B cell (primary cell): ENCODE measurements around the gene PHACTR2. TPM values are rescaled to one million over a fixed set of nuclear protein-coding genes. Genes with fewer than 3 reads are reported as not detected.

Experiments
- ATAC-seq: fragments of 200-7000 bp; cut with Tn5 transposase; one replicate; pipeline ENCODE4 v1.10.0; 2021; ENCODE audit warnings: low read depth, mild to moderate bottlenecking, moderate number of reproducible peaks, moderate library complexity
- CTCF ChIA-PET: fragments of 350-600 bp; sonication (Branson Sonifier 250); formaldehyde crosslinking; loops from one replicate; lab custom pipeline; 2021; ENCODE audit warnings: antibody characterized with exemption, inconsistent platforms; lab: Charles Lee
- POLR2A ChIA-PET: fragments of 350-600 bp; sonication (Branson Sonifier 250); formaldehyde crosslinking; loops from one replicate; lab custom pipeline; 2021; ENCODE audit warnings: antibody characterized with exemption; lab: Charles Lee
- DNase-seq: peaks from one replicate; pipeline ENCODE4 v3.0.0; 2013
- H2AFZ ChIP-seq: 2 replicates; pipeline ENCODE4 v1.6.1; 2012; ENCODE audit warnings: mild to moderate bottlenecking, low read depth, low read length; ENCODE audit not compliant: insufficient read depth, poor library complexity, severe bottlenecking
- H3K27ac ChIP-seq, 2 donors: 1 replicate in 1 of 2; 2 replicates in 1 of 2; pipeline ENCODE4 v1.5.1; 2012 to 2013; ENCODE audit warnings: low read length in 2 of 2, mild to moderate bottlenecking in 2 of 2, moderate library complexity in 1 of 2
- H3K27me3 ChIP-seq, 4 experiments: fragments of 200-600 bp in 1 of 4; sonication (generic) in 1 of 4; replicated peaks in 1 of 4; 1 replicate in 2 of 4; 2 replicates in 2 of 4; pipeline versions ENCODE4 v1.6.1 to v1.7.0; 2013 to 2016; ENCODE audit warnings: low read length in 3 of 4, mild to moderate bottlenecking in 2 of 4, mixed read lengths in 1 of 4, moderate library complexity in 1 of 4; ENCODE audit not compliant: insufficient read depth in 4 of 4, control insufficient read depth in 3 of 4; ENCODE audit errors: control extremely low read depth in 1 of 4
- H3K36me3 ChIP-seq, 2 experiments: replicated peaks in 1 of 2; 1 replicate in 1 of 2; 2 replicates in 1 of 2; pipeline versions ENCODE4 v1.6.1 to v1.7.1; 2013; ENCODE audit warnings: low read length in 1 of 2; ENCODE audit not compliant: insufficient read depth in 2 of 2, control insufficient read depth in 1 of 2; ENCODE audit errors: control extremely low read depth in 1 of 2, extremely low read depth in 1 of 2
- H3K4me1 ChIP-seq, 2 donors: fragments of 200-600 bp in 1 of 2; sonication (generic) in 1 of 2; 1 replicate in 1 of 2; 2 replicates in 1 of 2; pipeline versions ENCODE4 v1.5.1 to v1.6.1; 2013 to 2017; ENCODE audit warnings: low read length in 2 of 2; ENCODE audit not compliant: control insufficient read depth in 2 of 2, insufficient read depth in 2 of 2
- H3K4me2 ChIP-seq: replicated peaks from 2 replicates; pipeline ENCODE3; 2012; ENCODE audit warnings: mild to moderate bottlenecking, low read depth, low read length; ENCODE audit not compliant: poor library complexity, severe bottlenecking
- H3K4me3 ChIP-seq, 5 experiments: fragments of 200-600 bp in 1 of 5; sonication (generic) in 1 of 5; 1 replicate in 3 of 5; 2 replicates in 2 of 5; pipeline versions ENCODE4 v1.5.1 to v1.7.0; 2011 to 2016; ENCODE audit warnings: low read length in 4 of 5, mild to moderate bottlenecking in 4 of 5, low read depth in 2 of 5, control low read depth in 1 of 5, moderate library complexity in 1 of 5; ENCODE audit not compliant: insufficient read depth in 1 of 5; ENCODE audit errors: control extremely low read depth in 1 of 5, extremely low read depth in 1 of 5
- H3K79me2 ChIP-seq: fragments of 200-600 bp; sonication (generic); one replicate; pipeline ENCODE4 v1.6.0; 2016; ENCODE audit warnings: low read length; ENCODE audit not compliant: control insufficient read depth, insufficient read depth
- H3K9ac ChIP-seq: fragments of 200-600 bp; sonication (generic); 2 replicates; pipeline ENCODE4 v1.6.1; 2017; ENCODE audit warnings: mild to moderate bottlenecking, low read length, moderate library complexity
- H3K9me3 ChIP-seq, 3 donors: one replicate each; pipeline versions ENCODE4 v1.6.1 to v1.7.1; 2013; ENCODE audit warnings: low read length in 2 of 3; ENCODE audit not compliant: control insufficient read depth in 2 of 3, insufficient read depth in 1 of 3; ENCODE audit errors: control extremely low read depth in 1 of 3
- H4K20me1 ChIP-seq: 2 replicates; pipeline ENCODE4 v1.6.0; 2012; ENCODE audit warnings: mild to moderate bottlenecking, low read length; ENCODE audit not compliant: insufficient read depth, control insufficient read depth, poor library complexity, severe bottlenecking
- H3K27ac Mint-ChIP-seq: one replicate; pipeline ENCODE4 v1.8.0; 2021; ENCODE audit warnings: mixed read lengths
- H3K27me3 Mint-ChIP-seq: one replicate; pipeline ENCODE4 v1.8.0; 2021; ENCODE audit warnings: mixed read lengths
- H3K4me1 Mint-ChIP-seq: one replicate; pipeline ENCODE4 v1.8.0; 2021; ENCODE audit warnings: mixed read lengths
- H3K4me3 Mint-ChIP-seq: one replicate; pipeline ENCODE4 v1.8.0; 2021; ENCODE audit warnings: mixed read lengths
- H3K9me3 Mint-ChIP-seq: one replicate; pipeline ENCODE4 v1.8.0; 2022; ENCODE audit warnings: mixed read lengths; ENCODE audit not compliant: insufficient read depth
- EZH2 ChIP-seq: IDR thresholded peaks from 2 replicates; pipeline ENCODE4 v1.6.1; 2012; ENCODE audit warnings: borderline replicate concordance, low read depth, mild to moderate bottlenecking, moderate library complexity, low read length; ENCODE audit not compliant: insufficient read depth, poor library complexity, severe bottlenecking
- whole genome bisulfite sequencing: methylation state at CpG from one replicate; pipeline ENCODE4 v1.1.5; 2013; ENCODE audit warnings: missing lambda C conversion rate; ENCODE audit not compliant: insufficient coverage; 5-methylcytosine and 5-hydroxymethylcytosine counted together
- intact Hi-C: fragments of 100-400 bp; cut with micrococcal nuclease; formaldehyde crosslinking; loops from one replicate; pipeline ENCODE4 v1.10.0; 2022
- polyA plus RNA-seq: library from polyadenylated mRNA; depleted of rRNA; stranded (reverse); fragments of >200 nt; gene quantifications from 2 replicates; pipeline ENCODE4 v1.2.3, GENCODE V29; 2012
- total RNA-seq, 2 donors: library from RNA; stranded (reverse); fragments of 120-200 nt in 1 of 2; gene quantifications; 1 replicate in 1 of 2; 2 replicates in 1 of 2; pipeline versions ENCODE4 v1.2.3 to v1.2.4, GENCODE V29; 2013 to 2022
- TF ChIP-seq, protein P1 (sequence below): fragments of 200-600 bp; IDR thresholded peaks from one replicate; pipeline ENCODE4 v1.8.0; 2022; ENCODE audit warnings: antibody characterized with exemption, mild to moderate bottlenecking

PHACTR2 gene
- total and polyA plus RNA-seq, 2 donors (not counting 1 experiment from before 2014, with no cell fraction given): 1.1 to 10.6 TPM

DNA sequence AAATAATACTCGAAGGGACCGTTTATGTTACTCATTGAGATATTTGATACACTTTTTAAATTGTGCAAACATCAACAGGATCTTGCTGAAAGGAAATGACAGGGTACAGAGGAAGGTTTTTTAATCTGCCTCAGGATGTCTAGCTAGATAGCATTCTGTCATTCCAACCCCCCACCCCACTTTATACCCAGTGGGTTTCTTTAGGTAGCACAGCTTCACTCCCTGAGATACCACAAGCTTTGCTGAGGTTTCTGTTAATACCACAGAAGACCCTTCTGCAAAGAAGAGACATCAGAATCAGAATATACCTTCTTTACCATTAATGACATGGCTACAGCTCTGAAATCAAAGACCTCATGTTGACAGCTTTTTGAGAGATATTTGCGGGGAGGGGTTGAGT, 1.3 kb downstream of the PHACTR2 start:
- Mint-ChIP-seq H3K4me1 (peaks cover 10% of the 10 kb centered on the region), H3K27ac (no peak overlapping the region), H3K27me3 (peaks cover 46% of the 10 kb centered on the region), H3K4me3 (peak overlapping the region; percentile 85), H3K9me3 (peaks cover 5% of the 10 kb centered on the region)
- Histone ChIP-seq H3K27me3 (peaks cover 0 to 22% (median 14%) of the 10 kb centered on the region in 4 experiments), H3K9me3 (peaks cover 1 to 4% (median 3%) of the 10 kb centered on the region in 3 donors), H3K4me3 (peak overlapping the region in 2 of 5 experiments; percentile 67 to 92), H3K9ac (no peak overlapping the region), H3K36me3 (no peaks in the 10 kb centered on the region), H3K4me1 (peaks cover 6 to 16% of the 10 kb centered on the region in 2 donors), H3K4me2 (peak overlapping the region; percentile 87), H3K27ac (no peak overlapping the region), H4K20me1 (no peaks in the 10 kb centered on the region), H3K79me2 (no peaks in the 10 kb centered on the region), H2AFZ (no peak overlapping the region)
- intact Hi-C loops: no loop called here
- ATAC-seq (no peak), DNase-seq (no peak)
- no CpG with 5 or more reads among the region's 3 CpGs for WGBS
- TF ChIP-seq, protein P1, sequence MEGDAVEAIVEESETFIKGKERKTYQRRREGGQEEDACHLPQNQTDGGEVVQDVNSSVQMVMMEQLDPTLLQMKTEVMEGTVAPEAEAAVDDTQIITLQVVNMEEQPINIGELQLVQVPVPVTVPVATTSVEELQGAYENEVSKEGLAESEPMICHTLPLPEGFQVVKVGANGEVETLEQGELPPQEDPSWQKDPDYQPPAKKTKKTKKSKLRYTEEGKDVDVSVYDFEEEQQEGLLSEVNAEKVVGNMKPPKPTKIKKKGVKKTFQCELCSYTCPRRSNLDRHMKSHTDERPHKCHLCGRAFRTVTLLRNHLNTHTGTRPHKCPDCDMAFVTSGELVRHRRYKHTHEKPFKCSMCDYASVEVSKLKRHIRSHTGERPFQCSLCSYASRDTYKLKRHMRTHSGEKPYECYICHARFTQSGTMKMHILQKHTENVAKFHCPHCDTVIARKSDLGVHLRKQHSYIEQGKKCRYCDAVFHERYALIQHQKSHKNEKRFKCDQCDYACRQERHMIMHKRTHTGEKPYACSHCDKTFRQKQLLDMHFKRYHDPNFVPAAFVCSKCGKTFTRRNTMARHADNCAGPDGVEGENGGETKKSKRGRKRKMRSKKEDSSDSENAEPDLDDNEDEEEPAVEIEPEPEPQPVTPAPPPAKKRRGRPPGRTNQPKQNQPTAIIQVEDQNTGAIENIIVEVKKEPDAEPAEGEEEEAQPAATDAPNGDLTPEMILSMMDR: no peak
- TF ChIP-seq EZH2: no peak
- POLR2A ChIA-PET: no interaction called here
- CTCF ChIA-PET: no interaction called here

DNA sequence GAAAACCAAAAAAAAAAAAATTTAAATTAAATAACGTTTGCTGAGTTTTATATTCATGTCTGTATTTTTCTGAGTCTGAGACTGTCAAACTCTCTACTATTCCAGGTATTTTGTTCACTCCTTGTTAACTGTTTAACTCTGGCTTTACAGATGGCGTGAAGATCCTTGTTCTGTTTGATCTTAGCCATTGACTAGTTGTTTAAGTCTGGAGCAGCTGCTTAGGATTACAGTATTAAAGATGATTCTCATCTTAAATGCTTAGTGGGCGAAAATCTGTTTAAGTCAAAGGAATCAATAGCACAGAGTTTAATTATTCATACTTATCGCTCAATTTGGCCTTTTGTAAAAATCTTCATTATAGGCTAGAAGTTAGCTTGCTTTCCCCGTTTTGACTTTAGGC, 2.4 kb downstream of the PHACTR2 start:
- no peak overlapping the region for H3K4me2 ChIP-seq
- peaks cover 10% of the 10 kb centered on the region for H3K4me1 Mint-ChIP-seq

More for the DNA sequence above, 2.4 kb downstream of the PHACTR2 start:
- CTCF ChIA-PET: no interaction called here
- H3K9ac ChIP-seq: no peak overlapping the region
- DNase-seq (no peak), ATAC-seq (no peak)
- Mint-ChIP-seq H3K4me3 (no peak overlapping the region), H3K9me3 (peaks cover 5% of the 10 kb centered on the region), H3K27me3 (peaks cover 41% of the 10 kb centered on the region), H3K27ac (no peak overlapping the region)
- no peaks in the 10 kb centered on the region for H3K36me3 ChIP-seq
- TF ChIP-seq EZH2: no peak
- TF ChIP-seq, protein P1: no peak
- H3K27me3 ChIP-seq: peaks cover 0 to 19% (median 13%) of the 10 kb centered on the region in 4 experiments
- no peaks in the 10 kb centered on the region for H3K79me2 ChIP-seq
- intact Hi-C loops: no loop called here
- no peak overlapping the region for H3K27ac ChIP-seq
- H2AFZ ChIP-seq: no peak overlapping the region
- peaks cover 6 to 16% of the 10 kb centered on the region in 2 donors for H3K4me1 ChIP-seq
- H4K20me1 ChIP-seq: no peaks in the 10 kb centered on the region
- peaks cover 1 to 4% (median 3%) of the 10 kb centered on the region in 3 donors for H3K9me3 ChIP-seq
- WGBS: no CpG with 5 or more reads among the region's 5 CpGs
- POLR2A ChIA-PET: no interaction called here
- H3K4me3 ChIP-seq: no peak overlapping the region
